Mesothelial cell of epicardium (in vitro differentiated cells): Measurements from ENCODE around the gene NAV3. TPM values are rescaled to one million over a fixed set of nuclear protein-coding genes. Genes with fewer than 3 reads are reported as not detected.

Experiments used
- DNase-seq, 2 experiments: peaks; one replicate each; pipeline ENCODE4 v3.0.0; 2021; ENCODE audit warnings: low spot score in 2 of 2; ENCODE audit not compliant: unreplicated experiment in 2 of 2
- H3K27ac Mint-ChIP-seq: 2 replicates; pipeline ENCODE4 v1.8.0; 2021; ENCODE audit warnings: mixed read lengths
- H3K27me3 Mint-ChIP-seq: 2 replicates; pipeline ENCODE4 v1.8.0; 2021; ENCODE audit warnings: low read depth, mixed read lengths
- H3K36me3 Mint-ChIP-seq: 2 replicates; pipeline ENCODE4 v1.8.0; 2021; ENCODE audit warnings: mixed read lengths
- H3K4me1 Mint-ChIP-seq: 2 replicates; pipeline ENCODE4 v1.8.0; 2021; ENCODE audit warnings: mixed read lengths
- H3K4me3 Mint-ChIP-seq: 2 replicates; pipeline ENCODE4 v1.8.0; 2021; ENCODE audit warnings: mild to moderate bottlenecking, moderate library complexity, mixed read lengths
- H3K9me3 Mint-ChIP-seq: 2 replicates; pipeline ENCODE4 v1.8.0; 2021; ENCODE audit warnings: mixed read lengths
- CTCF ChIP-seq: fragments of 200-600 bp; sonication (generic); IDR thresholded peaks from one replicate; pipeline ENCODE4 v1.5.0; 2021; ENCODE audit warnings: antibody characterized with exemption; ENCODE audit not compliant: unreplicated experiment
- total RNA-seq: library from RNA; stranded (reverse); gene quantifications from 3 replicates; pipeline ENCODE4 v1.2.1, GENCODE V29; 2021

Gene NAV3
- total RNA-seq, 1 donor from 2014 or later = 28.7 TPM

DNA sequence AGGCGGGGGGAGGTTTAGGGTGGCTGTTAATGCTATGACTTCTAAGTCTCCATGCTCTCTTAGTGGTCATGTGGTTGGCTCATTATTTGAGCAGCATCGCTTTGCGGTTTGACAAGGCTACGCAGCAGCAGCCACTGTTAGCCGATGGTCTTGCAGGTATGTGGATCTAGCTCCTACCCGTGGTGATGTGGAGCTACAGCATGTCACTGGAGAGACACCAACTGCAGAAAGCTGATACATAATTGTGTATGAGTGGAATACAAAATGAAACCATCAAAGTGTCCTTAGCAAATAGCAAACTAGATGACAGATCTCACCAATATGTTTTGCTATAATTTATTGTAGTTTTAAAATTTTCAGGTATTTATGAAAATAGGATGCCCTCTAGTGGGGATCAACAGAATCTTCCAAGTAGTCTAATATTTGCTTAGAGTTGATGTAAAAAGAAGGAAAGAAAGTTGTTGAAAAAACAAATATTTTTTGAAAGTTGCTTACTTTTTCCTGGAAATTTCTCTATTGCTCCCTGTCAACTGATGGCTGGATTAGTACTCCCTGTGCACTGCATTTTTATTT, 94.9 kb downstream of the NAV3 start:
- Mint-ChIP-seq H3K4me3 (no peak overlapping the region), H3K36me3 (no peaks in the 10 kb centered on the region)
- TF ChIP-seq CTCF = peak; percentile 93

DNA sequence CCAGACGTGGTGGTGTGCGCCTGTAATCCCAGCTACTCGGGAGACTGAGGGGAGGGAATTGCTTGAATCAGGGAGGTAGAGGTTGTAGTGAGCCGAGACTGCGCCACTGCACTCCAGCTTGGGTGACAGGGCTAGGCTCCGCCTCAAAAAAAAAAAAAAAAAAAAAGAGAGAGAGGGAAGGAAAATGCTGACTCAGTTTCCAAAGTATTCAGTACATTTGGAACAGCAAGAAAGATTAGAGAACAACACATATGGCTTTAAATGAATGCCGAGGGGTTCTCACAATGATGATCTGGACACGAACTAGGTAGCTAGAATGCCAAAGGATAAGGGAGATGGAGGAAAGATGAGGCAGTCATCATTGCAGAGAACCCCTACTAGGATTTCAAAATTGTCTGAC, 97.4 kb downstream of the NAV3 start:
- no peaks in the 10 kb centered on the region for H3K36me3 Mint-ChIP-seq
- TF ChIP-seq CTCF = no peak
- no peak overlapping the region for H3K4me3 Mint-ChIP-seq
- H3K27ac Mint-ChIP-seq = no peak overlapping the region
- H3K27me3 Mint-ChIP-seq = no peaks in the 10 kb centered on the region
- H3K9me3 Mint-ChIP-seq = no peaks in the 10 kb centered on the region
- no peak for DNase-seq
- peaks cover 39% of the 10 kb centered on the region for H3K4me1 Mint-ChIP-seq

More for the DNA sequence above, 94.9 kb downstream of the NAV3 start:
- Mint-ChIP-seq H3K4me1 (peaks cover 39% of the 10 kb centered on the region), H3K27me3 (no peaks in the 10 kb centered on the region), H3K9me3 (no peaks in the 10 kb centered on the region), H3K27ac (peak overlapping the region; percentile 28)
- peak; percentile 45 to 62 for DNase-seq

DNA sequence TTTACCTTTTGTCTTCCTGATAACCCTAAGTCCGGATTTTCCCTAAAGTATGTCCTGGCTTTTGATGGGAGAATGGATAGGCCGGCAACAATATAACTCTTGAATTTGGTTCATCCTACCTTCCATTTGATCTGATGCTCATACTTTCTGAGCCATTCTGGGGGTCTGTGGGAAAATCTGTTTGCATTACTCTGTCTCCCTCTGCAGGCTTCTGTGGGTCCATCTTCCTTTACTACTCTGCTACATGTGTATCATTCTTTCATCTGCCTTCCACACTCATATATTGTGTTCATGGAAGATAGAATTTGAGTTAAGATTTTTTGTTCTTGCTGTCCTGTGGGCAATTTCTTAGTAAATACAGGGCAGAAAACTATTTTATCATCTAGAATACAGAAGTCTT, 101.5 kb downstream of the NAV3 start:
- Mint-ChIP-seq H3K27ac (no peak overlapping the region), H3K4me1 (peaks cover 6% of the 10 kb centered on the region), H3K9me3 (peaks cover 5% of the 10 kb centered on the region), H3K4me3 (no peak overlapping the region), H3K27me3 (no peaks in the 10 kb centered on the region), H3K36me3 (peaks cover 2% of the 10 kb centered on the region)
- no peak for DNase-seq
- no peak for TF ChIP-seq CTCF

GRCh38 chr12:77938301-77938700, 107.6 kb downstream of the NAV3 start:
- Mint-ChIP-seq H3K9me3 (peaks cover 5% of the 10 kb centered on the region), H3K27ac (no peak overlapping the region), H3K27me3 (no peaks in the 10 kb centered on the region), H3K36me3 (peaks cover 2% of the 10 kb centered on the region), H3K4me3 (no peak overlapping the region), H3K4me1 (peaks cover 25% of the 10 kb centered on the region)
- DNase-seq = no peak
- TF ChIP-seq CTCF = no peak

DNA sequence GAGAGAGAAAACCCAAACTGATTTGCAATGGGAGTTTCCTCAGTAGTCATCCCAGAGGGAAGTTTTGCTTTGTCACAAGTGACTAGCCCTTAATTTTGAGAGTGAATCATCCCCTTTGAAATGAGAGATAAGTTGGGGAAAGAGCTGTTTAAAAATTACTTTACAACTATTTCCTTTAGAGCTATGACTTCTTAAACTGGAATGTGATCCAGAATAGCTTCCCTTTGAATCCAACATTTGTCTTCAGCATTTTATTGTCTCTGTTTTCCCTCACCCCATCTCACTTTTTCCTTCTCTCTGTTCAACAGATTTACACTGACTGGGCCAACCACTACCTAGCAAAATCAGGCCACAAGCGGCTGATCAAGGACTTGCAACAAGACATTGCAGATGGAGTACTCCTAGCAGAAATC, 109.3 kb downstream of the NAV3 start:
- Mint-ChIP-seq H3K27me3 (no peaks in the 10 kb centered on the region), H3K4me3 (no peak overlapping the region), H3K9me3 (peaks cover 17% of the 10 kb centered on the region), H3K4me1 (peaks cover 25% of the 10 kb centered on the region), H3K27ac (peak overlapping the region; percentile 66), H3K36me3 (peaks cover 5% of the 10 kb centered on the region)
- no peak for DNase-seq
- TF ChIP-seq CTCF = no peak

DNA sequence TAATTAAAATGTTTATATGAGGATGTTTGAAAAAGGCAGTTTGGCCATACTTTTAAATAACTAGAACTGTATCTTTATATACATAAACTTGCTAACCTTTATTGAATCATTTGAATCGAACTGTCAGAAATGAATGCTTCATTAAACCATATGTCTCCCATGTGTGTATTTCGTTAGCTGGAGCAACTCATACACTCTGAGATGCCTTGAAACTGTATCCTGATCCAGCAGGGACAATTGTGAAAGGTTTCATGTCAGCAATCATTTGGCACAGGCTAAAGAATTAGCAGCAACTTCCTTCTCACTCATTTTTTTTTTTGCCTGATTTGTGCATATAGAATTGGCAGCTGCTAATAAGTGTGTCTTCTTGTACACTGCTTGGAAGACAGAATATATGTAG, 109.9 kb downstream of the NAV3 start:
- Mint-ChIP-seq H3K4me3 (no peak overlapping the region), H3K9me3 (peaks cover 19% of the 10 kb centered on the region), H3K27me3 (no peaks in the 10 kb centered on the region), H3K27ac (peak overlapping the region; percentile 21), H3K36me3 (peaks cover 4% of the 10 kb centered on the region), H3K4me1 (peaks cover 25% of the 10 kb centered on the region)
- DNase-seq = no peak
- no peak for TF ChIP-seq CTCF
